HG02885 (cell line): ENCODE data around the gene UBE2D2.

Experiments used
- ATAC-seq: cut with Tn5 transposase; IDR thresholded peaks from one replicate; pipeline ENCODE4 v1.9.1; 2021; ENCODE audit warnings: mild to moderate bottlenecking; ENCODE audit not compliant: unreplicated experiment, poor library complexity

Gene UBE2D2

DNA sequence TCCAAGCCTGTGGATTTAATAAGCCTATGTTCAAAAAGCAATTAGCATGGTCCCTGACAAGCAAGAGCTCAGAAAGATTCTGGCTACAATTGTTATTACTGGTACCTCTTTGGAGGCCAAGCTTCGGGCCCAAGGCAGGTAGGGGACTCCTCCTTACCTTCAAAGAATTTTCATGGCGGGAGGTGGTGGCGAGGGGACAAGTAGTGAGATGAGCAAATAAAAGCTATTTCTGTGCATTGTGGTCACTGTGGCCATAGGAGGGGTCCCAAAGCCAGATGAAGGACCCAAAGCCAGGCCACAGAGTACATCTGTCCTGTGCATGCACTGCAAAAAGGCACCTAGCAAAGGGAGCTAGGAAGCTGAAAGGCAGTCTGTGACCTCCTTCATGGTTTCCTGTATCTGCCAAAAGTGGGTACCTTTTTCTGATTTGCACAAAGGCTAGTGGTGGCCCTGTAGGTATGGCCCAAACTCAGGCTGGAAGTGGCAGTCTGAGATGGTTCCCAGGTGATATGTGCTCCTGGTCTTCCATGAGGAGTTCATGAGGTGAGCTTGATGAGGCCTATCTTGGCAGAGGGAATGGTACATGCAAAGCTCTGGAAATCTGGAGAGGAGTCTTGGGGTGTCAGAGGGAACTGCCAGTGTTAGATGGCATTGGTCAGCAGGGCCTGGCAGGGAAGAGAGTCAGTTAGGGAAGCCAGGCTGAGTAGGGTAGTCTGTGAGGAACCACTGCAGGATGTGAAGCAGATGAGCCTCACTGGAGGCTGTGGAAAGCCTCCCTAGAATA is 83.7 kb downstream of the UBE2D2 start:
- no peak for ATAC-seq

DNA sequence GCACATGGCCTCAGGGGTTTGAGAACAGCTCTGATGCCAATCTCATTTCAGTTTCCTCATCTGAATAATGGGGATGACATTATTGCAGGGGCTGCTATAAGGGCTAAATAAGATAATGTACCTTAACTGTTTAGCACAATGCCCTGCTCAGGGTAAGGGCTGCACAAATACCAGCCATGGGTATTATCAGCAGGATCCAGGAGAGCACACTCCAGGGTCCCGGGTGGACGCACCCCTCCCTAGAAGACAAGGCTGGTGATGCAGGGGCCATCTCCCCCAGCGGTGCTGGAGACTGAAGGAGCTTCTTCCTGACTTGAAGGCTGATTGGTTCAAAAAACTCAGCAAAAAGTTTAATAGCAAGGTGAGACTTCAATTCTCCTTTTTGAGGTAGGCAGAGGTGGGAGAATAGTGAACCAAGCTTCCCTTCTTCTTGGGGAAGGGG is 84.3 kb downstream of the UBE2D2 start:
- no peak for ATAC-seq

DNA sequence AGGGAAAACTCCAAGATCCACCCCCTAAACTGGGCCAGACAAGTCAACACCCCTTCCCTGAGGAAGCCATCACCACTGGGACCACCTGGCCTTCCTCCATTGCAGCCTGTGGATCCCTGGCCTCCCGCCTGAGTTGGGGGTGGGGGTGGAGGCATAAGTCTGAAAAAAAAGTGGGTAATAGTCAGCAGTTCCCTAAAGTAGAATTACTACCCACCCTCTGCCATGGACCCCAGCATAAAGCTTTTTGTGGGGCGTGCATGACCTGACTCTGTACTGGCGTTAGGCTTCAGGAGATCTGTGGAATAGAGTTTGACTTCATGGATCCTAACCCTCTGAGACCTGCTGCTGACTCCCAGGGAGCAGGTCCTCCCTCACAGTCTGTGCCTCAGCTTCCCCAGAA is 85.0 kb downstream of the UBE2D2 start:
- no peak for ATAC-seq

DNA sequence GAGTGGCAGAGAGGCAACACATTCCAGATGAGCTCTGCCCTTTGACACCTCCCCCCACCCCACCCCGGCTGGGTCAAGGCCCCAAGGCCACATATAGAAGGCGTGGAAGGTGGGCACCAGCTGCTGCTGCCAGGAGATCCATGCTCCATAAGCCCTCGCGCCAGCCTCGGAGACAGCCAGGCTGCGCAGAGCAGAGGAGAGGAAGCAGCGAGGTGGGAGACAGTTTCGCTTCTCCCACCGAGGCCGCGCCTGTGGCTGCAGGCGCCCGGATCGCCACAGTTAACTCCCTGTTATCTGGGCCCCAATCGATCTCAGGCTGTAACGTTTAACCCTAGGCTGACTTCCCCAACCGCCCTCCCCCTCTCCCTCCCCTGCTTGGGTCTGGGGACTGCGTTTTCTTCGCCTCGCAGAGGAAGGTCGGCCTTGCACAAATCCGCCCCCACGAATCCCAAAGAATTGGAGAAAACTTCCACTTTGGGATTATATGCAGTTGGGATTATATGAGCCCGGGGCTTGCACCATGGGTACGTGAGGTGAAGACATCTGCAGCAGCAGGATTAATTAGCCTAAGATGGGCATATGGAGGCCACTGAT is 85.9 kb downstream of the UBE2D2 start:
- no peak for ATAC-seq

DNA sequence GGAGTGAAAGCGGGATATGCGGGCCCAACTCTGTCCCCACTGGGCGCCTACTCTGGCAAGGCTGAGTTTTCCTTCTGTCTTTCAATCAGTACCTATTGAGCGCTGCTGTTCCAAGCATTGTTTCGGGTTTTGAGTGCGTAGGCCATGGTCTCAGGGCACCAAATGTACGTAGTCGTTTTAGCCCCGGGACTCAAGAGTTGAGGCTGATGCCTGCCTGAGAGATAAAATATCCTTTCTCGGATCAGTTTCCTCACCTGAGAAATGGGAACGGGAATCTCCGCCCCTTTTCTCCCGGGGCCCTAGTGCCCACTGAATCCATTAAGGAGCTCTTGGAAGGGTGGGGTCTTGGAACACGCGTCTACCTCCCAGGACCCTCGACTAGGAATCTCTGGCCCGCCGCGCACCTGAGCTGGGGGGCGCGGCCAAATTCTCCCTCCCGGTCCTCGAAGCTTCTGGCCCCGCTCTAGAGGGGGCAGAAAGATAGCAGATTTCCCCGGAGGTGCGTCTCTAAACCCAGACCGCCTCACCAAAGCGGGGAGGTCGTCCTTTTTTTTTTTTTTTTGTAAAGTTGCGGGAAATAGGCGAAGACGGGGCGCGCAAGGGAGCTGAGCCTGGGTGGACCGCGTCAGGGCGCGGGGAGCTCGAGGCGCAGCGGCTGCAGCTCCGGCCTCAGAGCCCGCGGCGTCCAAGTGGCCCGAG is 86.5 kb downstream of the UBE2D2 start:
- no peak for ATAC-seq

DNA sequence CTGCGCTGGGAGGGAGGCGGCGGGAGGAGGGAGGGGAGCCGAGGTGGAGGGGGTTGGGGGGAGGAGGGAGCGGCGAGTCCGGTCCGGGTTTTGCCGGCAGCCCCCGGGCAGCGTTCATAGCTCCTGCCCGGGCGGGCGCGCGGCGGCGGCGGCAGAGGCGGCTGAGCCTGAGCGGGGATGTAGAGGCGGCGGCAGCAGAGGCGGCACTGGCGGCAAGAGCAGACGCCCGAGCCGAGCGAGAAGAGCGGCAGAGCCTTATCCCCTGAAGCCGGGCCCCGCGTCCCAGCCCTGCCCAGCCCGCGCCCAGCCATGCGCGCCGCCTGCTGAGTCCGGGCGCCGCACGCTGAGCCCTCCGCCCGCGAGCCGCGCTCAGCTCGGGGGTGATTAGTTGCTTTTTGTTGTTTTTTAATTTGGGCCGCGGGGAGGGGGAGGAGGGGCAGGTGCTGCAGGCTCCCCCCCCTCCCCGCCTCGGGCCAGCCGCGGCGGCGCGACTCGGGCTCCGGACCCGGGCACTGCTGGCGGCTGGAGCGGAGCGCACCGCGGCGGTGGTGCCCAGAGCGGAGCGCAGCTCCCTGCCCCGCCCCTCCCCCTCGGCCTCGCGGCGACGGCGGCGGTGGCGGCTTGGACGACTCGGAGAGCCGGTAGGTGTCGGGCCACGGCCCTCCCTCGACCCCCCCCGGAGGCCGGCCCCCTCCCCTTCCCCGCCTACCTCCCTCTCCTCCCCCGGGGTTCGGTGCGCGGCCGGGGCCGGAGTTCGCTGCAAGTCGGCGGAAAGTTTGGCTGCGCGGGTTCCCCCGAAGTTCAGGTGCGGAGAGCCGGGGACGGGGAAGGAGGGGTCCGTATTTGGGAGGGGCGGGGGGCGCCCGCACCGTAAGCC is 87.3 kb downstream of the UBE2D2 start, which contains the start of gene CXXC5:
TSS of gene CXXC5 (plus strand) at position 145 of the 877 bp plus-strand sequence. CDS start 32,175 bp downstream, outside the sequence.
- peak; percentile 38 for ATAC-seq

DNA sequence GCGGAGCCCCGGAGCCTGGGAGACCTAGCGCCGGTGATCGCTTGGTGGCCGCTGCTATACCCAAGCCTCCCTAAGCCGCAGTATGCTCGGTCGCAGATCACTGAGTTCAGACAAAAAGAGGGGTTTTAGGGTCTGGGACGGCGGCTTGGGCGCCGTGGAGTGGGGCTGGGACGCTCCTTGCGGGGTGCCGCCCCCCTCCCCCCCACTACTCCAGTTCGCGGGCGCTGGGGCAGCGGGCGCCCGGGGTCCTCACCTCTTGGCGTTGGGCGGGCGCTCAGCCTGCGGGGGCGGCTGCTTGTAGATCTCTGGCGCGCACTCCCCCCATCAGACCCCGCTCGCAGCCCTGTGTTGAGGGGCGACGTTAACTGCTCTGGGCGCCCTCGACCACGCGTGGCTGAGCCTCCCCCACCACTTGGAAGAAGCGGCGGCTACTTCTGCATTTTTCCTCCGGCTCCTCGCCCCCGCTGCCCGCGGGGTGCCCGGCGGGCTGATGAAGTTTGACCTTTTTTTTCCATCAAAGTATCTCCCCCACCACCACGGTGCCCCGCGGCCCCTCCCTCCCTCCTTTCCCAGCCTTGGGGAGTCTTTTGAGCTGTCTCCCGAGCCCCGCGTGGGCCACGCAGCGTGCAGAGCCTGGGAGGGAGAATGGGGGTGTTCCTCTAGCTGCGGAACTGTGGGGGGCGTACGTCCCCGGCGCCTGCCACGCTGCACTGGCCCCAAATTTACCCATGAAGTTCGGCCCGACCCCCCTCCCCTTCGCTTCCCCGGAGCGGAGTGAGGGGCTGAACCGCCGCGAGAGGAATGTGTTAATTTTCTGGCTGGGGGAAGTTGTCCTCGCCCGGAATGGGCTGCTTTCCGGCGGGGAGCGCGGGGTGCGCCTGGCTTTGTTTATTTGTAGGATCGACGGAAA is 88.2 kb downstream of the UBE2D2 start:
- ATAC-seq, result no peak

DNA sequence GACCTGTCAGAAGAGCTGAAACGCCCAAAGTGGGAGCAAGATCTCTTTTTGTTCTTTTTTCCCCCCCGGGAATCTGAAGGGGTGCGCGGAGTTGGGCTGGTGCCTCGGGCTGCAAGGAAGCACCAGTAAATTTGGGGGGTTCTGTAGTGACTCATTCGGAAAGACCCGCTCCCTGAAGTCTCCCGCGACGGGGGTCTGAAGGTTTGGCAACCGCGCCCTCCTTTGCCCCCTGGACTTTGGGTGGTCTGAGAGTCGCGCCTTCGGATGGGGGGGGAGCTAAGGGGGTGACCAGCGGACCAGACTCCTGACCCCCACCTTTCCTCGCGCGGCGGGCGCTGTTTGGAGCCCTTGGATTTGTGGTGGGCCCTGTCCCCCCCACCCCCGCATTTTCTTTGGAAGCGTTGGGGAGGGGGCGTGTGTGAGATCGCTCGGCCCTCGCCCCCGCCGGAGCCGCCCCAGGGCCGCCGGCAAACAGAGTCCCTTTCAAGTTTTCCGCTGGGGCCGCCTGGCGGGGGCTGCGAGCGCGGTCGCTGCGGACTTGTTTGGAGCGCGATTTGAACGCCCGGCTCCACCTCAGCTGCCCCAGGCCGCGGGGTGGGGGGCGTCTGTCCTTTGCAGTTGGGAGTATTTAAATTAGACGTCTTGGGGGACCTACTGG is 89.0 kb downstream of the UBE2D2 start:
- ATAC-seq, result no peak

DNA sequence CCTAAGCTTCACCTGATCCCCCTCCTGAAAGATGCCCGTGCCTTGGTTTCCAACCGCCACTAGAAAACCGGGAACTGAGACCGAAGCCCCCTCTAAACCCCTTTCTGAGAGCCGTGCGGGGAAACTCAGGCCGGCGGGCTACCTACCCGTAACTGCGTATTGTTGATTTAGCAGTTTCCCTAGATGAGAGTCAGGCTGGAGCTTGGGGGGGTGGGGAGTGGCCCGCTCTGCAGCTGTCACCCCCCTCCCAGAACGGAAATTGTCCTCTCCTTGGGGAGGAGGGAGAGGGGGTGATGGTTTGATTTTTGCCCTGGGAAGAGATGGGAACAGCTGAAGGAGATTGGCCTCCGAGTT is 89.5 kb downstream of the UBE2D2 start:
- no peak for ATAC-seq

DNA sequence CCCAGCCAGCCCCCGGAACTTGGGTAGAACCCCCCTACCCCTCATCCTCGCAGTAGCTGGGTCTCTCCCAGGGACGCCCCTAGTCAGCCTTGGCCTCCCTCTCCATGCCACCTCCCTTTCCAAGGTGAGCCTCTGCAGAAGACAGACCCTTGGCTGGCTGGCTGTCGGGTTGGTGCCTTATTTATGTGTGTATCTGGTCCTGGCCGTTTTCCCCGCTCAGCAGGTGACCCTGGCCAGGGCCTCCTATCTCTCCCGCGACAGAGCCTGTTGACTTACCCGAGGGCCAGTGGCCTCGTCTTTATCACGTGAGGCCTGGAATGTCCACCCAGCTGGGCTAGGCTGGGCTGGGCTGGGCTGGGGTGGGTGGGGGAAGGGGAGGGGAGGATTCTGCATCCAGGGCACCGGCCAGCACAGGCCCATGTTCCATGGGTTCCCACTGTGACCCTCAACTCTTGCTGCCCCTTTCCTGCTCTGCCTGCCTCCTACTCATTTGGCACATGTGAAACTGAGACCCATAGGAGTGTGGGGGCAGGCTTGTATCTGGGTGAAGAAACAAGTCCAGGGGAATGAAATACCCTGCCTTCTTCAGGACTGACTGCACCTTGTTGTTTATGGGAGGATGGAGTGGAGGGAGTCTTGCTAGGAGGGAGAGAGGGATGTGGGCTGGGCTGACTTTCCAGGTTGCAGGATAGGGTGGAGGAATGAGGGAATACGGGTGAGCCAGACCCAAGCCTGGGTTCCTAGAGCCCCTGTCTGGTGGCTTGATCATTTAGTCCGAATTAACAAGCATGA is 90.1 kb downstream of the UBE2D2 start:
- ATAC-seq, result no peak

DNA sequence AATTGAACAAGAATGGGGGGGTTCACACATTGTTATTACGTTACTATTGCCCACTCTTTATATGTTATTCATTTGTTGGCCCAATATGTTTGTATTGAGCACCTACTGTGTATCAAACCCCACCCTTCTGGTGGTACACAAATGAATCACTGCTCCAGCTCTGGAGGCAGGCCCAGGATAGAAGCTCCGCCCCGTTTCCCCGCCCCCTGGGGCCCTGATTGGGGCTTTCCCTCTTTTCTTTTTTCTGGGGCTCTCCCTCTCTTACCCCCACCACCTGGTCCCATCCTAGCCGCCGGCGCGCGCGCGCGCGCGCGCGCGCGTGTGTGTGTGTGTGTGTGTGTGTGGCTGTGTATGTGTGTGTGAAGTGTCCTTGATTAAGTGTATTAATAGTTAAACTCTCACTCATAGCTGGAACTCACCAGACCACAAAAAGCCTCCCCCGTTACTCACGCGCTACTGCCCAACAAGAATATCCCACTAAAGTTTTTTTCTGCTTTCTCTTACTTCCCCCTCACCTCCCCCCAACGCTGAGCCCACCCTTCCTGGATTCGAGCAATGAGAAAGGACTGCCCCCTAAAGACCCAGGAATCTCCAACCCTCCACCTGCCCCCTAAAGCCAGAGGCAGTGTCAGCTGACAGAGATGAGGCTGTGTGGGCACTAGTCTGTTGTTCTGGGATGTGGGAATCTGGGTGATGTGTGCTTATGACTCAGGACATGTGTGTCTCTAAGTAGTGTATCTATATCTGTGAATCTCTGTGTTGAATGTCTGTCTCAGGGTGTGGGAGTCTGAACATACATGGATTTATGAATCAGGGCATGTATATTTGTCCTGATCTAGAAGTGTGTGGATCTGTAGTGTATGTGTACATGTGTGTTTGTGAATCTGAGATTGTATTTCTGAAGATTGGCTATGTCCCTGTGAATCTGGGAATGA is 91.0 kb downstream of the UBE2D2 start:
- peak; percentile 40 for ATAC-seq

DNA sequence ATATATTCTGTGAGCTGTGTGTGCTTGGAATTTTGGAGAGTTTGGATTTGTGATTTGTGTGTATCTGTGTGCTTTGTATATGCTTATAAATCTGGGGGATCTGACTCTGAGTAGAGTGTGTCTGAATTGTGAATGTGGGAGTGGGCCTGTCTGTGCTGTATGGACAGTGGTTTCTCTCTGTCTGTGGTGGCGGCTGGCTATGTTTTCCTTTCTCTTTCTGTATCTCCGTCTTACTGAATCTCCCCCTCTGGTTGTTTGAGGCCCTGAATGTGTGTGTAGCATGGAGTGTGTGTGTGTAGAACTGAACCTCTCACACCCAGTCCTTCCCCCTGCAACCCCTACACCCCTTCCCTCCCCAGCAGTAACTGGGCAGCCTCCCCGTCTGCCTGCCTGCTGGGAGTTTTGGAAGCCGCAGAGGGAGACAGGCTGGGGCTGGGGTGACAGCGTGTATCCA is 91.7 kb downstream of the UBE2D2 start:
- peak; percentile 32 for ATAC-seq

DNA sequence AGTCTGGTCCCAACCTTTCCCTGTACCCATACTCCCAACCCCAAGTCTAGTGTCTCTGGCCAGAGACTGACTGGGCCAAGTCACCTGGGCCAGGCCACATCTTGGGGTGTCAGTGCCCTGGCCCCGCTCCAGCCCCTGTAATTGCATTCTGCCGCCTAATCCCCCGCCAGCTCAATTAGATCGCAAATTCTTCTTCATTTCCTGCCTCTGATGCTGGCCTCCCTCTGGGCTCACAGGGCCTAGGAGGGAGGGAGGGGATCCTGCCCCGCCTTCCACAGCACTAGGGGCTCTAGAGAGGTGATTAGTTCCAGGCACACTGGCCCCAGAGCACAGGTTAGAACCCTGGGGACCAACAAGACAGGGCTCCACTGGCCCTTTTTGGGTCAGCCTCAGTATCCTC is 92.5 kb downstream of the UBE2D2 start:
- ATAC-seq, result no peak

DNA sequence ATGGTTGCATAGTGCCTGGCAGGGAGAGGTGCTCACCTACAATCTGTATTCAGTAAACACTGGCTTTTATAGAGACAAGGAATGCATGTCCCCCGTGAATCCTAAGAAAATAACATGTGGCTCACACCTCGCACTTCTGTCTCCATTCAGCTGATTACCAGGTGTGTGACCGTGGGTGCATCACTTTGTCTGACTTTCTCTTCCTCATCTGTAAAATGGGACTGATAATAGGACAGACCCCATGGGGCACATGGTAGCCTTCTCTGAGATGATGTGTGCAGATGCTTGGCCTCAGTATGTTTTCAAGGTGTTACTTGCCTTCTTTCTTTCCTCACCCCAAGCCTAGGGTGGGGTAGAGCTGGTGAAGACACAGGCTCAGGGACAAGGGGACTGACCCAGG is 93.3 kb downstream of the UBE2D2 start:
- no peak for ATAC-seq

DNA sequence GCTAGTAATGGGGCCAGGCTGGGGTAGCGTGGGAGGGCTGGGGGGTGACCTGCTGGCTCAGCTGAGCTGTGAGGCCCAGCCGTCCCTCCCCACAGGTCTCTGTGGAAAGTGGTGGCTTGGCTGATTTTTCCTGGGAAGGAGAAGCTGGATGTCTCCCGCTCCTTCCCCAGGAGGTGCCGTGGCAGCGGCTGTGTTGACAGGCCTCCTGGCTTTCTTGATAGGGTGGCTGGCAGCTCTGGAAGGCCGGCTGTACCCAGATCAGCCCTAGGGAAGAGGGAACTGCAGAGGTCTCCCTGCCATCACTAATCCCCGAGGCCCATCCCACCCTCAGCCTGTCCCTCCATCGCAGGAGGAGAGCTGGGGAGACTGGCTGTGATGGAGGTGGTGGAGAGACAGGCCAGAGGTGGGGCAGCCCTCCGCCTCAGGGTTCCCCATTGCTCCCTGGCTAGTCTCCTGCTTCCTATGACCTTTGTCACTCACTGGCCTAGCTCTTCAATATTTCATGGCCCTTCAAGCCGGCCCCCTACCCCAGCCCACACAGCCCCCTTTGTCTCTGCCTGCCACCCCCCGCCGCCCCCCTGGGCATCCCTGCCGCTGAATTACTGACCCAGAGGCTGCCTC is 93.8 kb downstream of the UBE2D2 start:
- no peak for ATAC-seq

DNA sequence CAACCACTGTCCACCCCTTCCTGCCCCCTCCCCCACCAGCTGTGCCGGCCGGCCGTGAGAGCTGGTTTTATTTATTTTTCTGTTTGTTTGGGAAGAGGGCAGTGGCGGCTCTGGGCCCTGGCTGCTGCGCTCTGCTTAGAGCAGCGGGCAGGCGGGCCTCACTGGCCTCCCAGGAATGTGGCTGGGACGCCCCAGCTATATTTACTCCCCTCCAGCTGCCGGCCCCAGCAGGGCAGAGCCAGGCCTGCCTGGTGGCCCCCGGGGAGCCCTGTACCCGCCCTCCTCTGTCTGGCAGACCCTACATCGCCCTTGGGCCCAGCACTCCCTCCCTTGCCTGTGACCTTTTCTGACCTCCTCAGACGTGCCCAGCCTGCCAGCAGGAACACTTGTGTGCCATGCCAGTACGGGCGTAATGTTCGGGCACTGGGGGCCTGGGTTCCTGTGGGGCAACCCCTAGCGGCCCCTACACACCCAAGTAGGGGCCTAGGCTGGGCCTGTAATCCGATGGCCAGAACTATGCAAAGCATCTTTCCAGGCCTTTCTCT is 94.7 kb downstream of the UBE2D2 start:
- ATAC-seq, result no peak
